Gastroesophageal sphincter (tissue), 4 donors: ENCODE data around the gene CREBL2. TPM values are rescaled to one million over a fixed set of nuclear protein-coding genes. Genes with fewer than 3 reads are reported as not detected.

ENCODE experiments used
- total RNA-seq, 4 donors: library from RNA; depleted of rRNA; stranded (reverse); fragments of >200 nt; gene quantifications; one replicate each; pipeline ENCODE4 v1.1.0, GENCODE V29; 2016

CREBL2 gene
- total RNA-seq, 4 donors from 2014 or later: 46.3 to 66.6 (median 59.8) TPM

Other genes starting within 250 kb of the CREBL2 start
- 10 to 100 TPM; 14.7 to 20.1 (median 17.1) TPM for gene DUSP16, start 49.0 kb upstream of the CREBL2 start, total RNA-seq
- gene GPR19, start 84.3 kb downstream of the CREBL2 start, total RNA-seq: under 1 TPM in 2 of 4 donors, not detected in 2; 0.32 to 0.54 TPM
- 100 to 1,000 TPM in 1 of 4 donors, 10 to 100 TPM in 3; 62.6 to 103 (median 73.0) TPM for gene CDKN1B, start 105.5 kb downstream of the CREBL2 start, total RNA-seq
- 10 to 100 TPM; 16.2 to 33.4 (median 22.8) TPM for gene APOLD1, start 173.8 kb downstream of the CREBL2 start, total RNA-seq
- 10 to 100 TPM; 49.2 to 66.7 (median 60.2) TPM for gene DDX47, start 201.5 kb downstream of the CREBL2 start, total RNA-seq